HS-27A (cell line): ENCODE measurements around the gene ADCY6.
"Not testable (repeated sequence)": the region's sequence is repeated elsewhere in the genome, so short reads cannot be mapped to it uniquely, and the experiment has no call there.

Source experiments
- DNase-seq: peaks from one replicate; pipeline ENCODE4 v3.0.0-alpha.2; 2012; ENCODE audit warnings: low read depth, missing footprints

Gene ADCY6

DNA sequence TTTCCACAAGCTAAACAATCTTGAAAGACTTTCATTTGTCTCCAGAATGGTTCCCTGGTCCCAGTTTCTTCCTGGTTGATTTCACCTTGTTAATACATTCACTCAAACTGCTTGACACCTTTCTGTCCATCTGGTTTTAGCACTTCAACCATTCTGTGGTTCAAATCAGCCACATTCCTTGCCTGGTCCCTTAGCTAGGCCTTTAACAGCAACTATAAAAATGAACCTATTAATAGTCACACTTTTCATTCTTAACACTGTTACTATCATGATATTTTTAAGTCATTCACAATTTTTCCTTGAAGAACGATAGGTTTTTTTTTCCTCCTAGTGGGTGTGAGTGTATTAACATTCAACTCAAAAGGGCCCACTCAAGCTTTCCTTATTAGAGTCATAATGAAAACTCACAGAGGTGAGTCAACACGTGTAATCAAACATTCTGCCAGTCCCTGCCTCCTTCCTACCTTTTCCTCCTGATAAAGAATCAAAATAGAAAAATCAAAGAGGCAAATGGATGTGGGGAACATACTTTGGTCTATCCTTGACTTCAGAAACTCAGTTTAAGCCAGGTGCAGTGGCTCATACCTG is 38.0 kb downstream of the ADCY6 start:
- DNase-seq: no peak

DNA sequence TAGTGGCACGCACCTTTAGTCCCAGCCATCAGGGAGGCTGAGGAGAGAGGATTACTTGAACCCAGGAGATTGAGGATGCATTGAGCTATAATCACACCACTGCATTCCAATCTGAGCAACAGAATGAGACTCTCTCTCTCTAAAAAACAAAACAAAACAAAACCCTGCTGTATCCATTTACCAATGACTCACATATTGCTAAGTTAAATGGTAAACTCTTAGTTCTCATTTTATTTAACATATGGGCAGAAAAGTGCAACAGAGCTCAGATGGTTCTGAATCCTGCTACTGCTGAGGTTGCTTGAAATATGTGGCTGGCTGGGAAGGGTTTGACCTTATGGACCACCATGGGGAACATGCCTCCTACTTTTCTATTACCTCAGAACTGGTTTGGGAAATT is 38.7 kb downstream of the ADCY6 start:
- no peak for DNase-seq

DNA sequence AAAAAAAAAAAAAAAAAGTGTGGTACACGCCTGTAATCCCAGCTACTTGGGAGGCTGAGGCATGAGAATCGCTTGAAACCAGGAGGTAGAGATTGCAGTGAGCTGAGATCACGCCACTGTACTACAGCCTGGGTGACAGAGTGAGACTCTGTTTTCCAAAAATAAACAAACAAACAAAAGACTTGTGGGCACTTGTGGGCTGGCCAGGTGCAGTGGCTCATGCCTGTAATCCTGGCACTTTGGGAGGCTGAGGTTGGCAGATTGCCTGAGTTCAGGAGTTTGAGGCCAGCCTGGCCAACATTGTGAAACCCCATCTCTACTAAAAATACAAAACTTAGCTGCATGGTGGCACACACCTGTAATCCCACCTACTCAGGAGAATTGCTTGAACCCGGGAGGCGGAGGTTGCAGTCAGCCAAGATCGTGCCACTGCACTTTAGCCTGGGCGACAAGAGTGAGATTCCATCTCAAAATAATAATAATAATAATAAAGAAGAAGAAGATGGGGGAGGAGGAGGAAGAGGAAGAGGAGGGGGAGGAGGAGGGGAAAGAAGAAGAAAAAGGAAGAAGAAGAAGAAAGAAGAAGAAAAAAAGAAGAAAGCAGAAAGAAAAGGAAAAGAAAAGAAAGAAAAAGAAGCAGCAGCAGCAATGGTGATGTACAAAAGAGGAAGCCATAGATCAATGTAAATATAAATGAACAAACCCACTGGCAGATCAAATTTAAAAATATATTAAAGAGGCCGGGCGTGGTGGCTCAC is 44.5 kb downstream of the ADCY6 start:
- DNase-seq: no peak

DNA sequence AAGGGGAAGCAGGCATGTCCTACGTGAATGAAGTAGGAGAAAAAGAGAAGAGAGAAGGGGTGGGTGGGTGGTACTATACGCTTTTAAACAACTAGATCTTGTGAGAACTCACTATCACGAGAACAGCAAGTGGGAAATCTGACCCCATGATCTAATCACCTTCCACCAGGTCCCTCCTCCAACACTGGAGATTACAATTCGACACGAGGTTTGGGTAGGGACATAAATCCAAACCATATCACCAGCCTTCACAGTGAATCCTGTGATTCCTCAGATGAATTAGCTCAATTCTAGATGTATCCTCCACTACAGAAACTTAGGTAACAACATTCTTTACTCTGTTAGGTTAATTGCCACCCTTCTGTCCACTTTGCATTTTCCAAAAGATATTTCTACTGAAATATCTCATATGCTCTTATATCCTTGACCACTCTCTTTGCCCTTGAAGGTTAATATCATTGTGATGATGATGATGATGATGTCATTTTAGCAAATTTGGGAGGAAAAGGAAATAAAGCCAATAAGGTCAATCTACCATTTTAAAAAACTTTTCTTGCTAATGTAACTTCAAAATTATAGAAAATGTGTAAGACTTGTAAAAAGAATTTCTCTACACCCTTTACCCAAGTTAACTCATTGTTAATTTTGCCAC is 49.1 kb downstream of the ADCY6 start:
- DNase-seq: no peak

DNA sequence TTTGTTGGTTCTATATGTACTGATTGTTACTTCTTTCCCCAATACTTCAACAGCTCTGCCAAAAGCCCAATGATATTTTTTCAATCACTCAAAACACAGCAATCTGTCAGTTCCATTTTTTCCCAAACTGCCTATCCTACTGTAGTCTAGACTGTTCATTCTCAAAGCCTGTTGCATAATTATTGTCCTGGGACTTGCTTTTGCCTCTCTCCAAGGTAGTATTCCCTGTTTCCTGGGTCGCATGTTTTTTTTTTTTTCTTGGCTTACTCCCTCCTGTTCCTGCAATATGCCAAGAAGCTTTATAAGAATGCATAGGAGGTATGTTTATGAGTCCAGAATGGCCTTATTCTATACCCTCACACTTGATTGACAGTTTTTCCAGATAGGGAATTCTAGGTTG is 52.4 kb downstream of the ADCY6 start:
- DNase-seq: no peak

DNA sequence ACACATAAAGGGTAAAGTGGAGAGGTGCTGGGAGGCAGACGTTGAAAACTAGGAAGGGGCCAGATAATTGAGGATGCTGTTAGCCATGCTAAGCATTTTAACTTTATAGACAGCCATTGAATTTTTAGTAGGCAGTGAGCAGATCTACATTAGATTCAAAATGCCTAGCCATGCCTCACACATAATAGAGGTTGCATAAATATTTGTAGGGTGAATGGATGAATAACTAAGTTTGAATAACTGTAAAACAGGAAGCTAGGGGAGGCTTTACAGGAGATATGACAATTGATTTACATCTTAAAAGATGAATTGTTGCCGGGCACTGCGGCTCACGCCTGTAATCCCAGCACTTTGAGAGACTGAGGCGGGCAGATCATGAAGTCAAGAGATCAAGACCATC is 60.1 kb downstream of the ADCY6 start:
- no peak for DNase-seq

DNA sequence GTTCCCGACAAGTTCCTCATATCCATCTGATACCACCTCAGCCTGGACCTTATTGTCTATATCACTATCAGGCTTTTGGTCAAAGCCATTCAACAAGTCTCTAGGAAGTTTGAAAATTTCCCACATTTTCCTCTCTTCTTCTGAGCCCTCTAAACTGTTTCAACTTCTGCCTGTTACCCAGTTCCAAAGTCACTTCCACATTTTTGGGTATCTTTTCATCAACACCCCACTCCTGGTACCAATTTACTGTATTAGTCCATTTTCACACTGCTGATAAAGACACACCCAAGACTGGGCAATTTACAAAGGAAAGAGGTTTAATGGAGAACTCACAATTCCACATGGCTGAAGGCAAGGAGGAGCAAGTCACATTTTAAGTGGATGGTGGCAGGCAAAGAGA is 68.2 kb downstream of the ADCY6 start:
- DNase-seq: not testable (repeated sequence)

DNA sequence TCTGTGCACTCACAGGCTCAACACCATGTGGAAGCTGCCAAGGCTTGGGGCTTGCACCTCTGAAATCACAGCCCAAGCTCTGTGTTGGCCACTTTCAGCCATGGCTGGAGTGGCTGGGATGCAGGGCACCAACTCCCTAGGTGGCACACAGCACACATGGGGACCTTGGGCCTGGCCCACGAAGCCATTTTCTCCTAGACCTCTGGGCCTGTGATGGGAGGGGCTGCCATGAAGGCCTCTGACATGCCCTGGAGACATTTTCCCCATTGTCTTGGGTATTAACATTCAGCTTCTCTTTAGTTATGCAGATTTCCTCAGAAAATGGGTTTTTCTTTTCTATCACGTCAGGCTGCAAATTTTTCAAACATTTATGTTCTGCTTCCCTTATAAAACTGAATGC is 68.7 kb downstream of the ADCY6 start:
- DNase-seq: not testable (repeated sequence)

DNA sequence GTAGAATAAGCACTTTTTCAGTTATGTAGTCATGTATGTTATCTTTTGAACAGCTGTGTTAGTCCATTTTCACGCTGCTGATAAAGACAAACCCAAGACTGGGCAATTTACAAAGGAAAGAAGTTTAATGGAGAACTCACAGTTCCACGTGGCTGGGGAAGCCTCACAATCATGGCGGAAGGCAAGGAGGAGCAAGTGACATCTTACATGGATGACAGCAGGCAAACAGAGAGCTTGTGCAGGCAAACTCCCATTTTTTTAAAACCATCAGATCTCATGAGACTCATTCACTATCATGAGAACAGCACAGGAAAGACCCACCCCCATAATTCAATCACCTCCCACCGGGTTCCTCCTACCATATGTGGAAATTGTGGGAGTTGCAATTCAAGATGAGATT is 69.9 kb downstream of the ADCY6 start:
- not testable (repeated sequence) for DNase-seq

DNA sequence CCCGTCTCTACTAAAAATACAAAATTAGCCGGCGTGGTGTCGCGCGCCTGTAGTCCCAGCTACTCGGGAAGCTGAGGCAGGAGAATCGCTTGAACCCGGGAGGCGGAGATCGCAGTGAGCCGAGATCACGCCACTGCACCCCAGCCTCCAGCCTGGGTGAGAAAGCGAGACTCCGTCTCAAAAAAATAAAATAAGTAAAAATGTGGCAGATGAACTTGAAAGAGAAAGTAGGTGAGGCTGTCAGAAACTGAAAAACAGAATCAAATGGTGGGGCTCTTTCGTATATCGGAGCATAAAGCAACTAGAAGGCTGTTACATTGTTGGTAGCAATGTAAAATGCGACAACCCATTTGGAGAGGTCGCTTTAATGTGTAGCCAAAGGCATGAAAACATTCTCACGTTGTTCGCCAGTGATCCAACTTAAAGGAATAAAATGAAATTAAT is 71.6 kb downstream of the ADCY6 start:
- no peak for DNase-seq

DNA sequence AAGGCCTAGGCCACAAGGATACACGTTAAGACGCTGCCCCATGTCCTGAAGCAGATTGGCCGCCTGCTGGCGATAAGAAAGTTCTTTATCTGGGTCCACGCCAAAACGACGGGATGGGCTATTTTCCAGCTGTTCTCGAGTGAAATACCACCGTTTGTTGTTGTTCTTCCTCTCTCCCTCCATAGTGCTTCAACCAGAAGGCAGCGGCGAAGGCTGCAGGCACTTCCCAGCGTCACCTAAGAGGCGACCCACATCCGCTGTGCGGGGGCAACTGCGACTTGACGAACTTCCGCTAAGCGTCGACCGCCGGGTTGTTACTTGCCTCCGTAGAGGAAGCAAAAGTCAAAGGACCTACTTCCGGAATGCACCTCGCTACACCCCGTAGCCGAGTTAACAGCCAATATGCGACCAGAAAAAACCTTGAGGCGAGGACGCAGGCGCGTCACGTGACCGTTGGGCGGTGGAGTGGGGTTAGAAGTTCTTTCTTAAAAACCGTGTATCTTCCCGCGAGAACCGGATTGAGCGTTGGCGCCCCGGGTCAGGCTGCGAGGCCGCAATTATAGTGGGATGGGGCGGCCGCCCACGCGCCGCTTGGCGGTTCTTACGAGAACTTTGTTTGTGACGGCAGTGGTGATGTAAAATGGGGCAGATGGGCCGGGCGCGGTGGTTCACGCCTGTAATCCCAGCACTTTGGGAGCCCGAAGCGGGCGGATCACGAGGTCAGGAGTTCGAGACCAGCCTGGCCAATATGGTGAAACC is 72.2 kb downstream of the ADCY6 start, which contains the start of gene CCNT1:
Gene CCNT1, minus strand, starts transcription at position 215 of the 759 bp plus-strand sequence. Its CDS starts 32 bp downstream, at position 183.
- peak; percentile 98 for DNase-seq
